Activated naive CD8-positive, alpha-beta T cell treated with anti-CD3 and anti-CD28 coated beads, Interleukin-2, amount 50 U/mL, for 24 hours (primary cell): ENCODE data around the gene PIP5K1B.

Source experiments
- ATAC-seq: fragments of 150-1000 bp; cut with Tn5 transposase; one replicate; pipeline ENCODE4 v1.10.0; 2021
- DNase-seq: peaks from one replicate; pipeline ENCODE4 v3.0.0; 2021
- H3K27ac Mint-ChIP-seq: one replicate; pipeline ENCODE4 v1.8.0; 2021; ENCODE audit warnings: mild to moderate bottlenecking, mixed read lengths
- H3K27me3 Mint-ChIP-seq: one replicate; pipeline ENCODE4 v1.8.0; 2021; ENCODE audit warnings: mixed read lengths
- H3K36me3 Mint-ChIP-seq: one replicate; pipeline ENCODE4 v1.8.0; 2021; ENCODE audit warnings: low read depth, mixed read lengths
- H3K4me1 Mint-ChIP-seq: one replicate; pipeline ENCODE4 v1.8.0; 2021; ENCODE audit warnings: mixed read lengths
- H3K4me3 Mint-ChIP-seq: one replicate; pipeline ENCODE4 v1.8.0; 2021; ENCODE audit warnings: mild to moderate bottlenecking, moderate library complexity, mixed read lengths
- H3K9me3 Mint-ChIP-seq: one replicate; pipeline ENCODE4 v1.8.0; 2021; ENCODE audit warnings: mixed read lengths

The PIP5K1B gene

GRCh38 chr9:68947842-68948569, 243.0 kb downstream of the PIP5K1B start:
- peak overlapping the region; percentile 27 for H3K4me3 Mint-ChIP-seq

GRCh38 chr9:68949271-68950000, 244.4 kb downstream of the PIP5K1B start:
- Mint-ChIP-seq H3K36me3 (no peaks in the 10 kb centered on the region), H3K4me3 (no peak overlapping the region), H3K4me1 (peaks cover 56% of the 10 kb centered on the region), H3K9me3 (no peaks in the 10 kb centered on the region), H3K27ac (peak overlapping the region; percentile 88), H3K27me3 (peaks cover 4% of the 10 kb centered on the region)
- ATAC-seq: no peak
- peak; percentile 28 for DNase-seq

More at GRCh38 chr9:68947842-68948569, 243.0 kb downstream of the PIP5K1B start:
- Mint-ChIP-seq H3K27ac (peak overlapping the region; percentile 88), H3K9me3 (no peaks in the 10 kb centered on the region), H3K4me1 (peaks cover 50% of the 10 kb centered on the region), H3K36me3 (peaks cover 1% of the 10 kb centered on the region), H3K27me3 (peaks cover 4% of the 10 kb centered on the region)
- DNase-seq: no peak
- ATAC-seq: peak; percentile 94

DNA sequence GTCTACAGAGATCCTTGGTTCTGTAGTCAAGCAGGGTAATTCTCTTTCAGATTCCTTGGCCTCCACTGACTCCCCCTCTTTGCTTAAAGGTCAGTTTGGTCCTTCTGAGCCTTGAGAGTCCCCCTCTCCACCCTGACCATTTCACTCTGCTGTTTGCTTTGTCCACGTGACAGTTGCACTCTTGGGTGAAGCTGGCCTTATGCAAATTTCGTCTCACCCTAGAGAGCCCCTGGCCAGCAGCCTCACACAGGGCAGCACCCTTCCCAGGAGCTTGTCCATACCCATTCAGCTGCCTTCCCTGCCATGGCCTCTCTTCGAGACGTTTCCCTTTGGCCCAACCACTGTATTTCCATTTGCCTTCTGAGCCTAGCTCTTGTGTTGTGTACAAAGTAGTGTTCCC, 245.1 kb downstream of the PIP5K1B start:
- DNase-seq: no peak
- Mint-ChIP-seq H3K4me3 (no peak overlapping the region), H3K9me3 (no peaks in the 10 kb centered on the region), H3K27me3 (peaks cover 4% of the 10 kb centered on the region), H3K4me1 (peaks cover 61% of the 10 kb centered on the region), H3K36me3 (no peaks in the 10 kb centered on the region), H3K27ac (peak overlapping the region; percentile 88)
- ATAC-seq: no peak

GRCh38 chr9:68950689-68951088, 245.6 kb downstream of the PIP5K1B start:
- H3K27me3 Mint-ChIP-seq: peaks cover 3% of the 10 kb centered on the region
- H3K36me3 Mint-ChIP-seq: no peaks in the 10 kb centered on the region
- H3K9me3 Mint-ChIP-seq: no peaks in the 10 kb centered on the region
- ATAC-seq (no peak), DNase-seq (no peak)
- no peak overlapping the region for H3K27ac Mint-ChIP-seq
- no peak overlapping the region for H3K4me3 Mint-ChIP-seq
- peaks cover 64% of the 10 kb centered on the region for H3K4me1 Mint-ChIP-seq

GRCh38 chr9:68951879-68952659, 247.0 kb downstream of the PIP5K1B start:
- ATAC-seq (no peak), DNase-seq (no peak)
- Mint-ChIP-seq H3K4me3 (no peak overlapping the region), H3K9me3 (peaks cover 7% of the 10 kb centered on the region), H3K27me3 (peaks cover 2% of the 10 kb centered on the region), H3K36me3 (no peaks in the 10 kb centered on the region), H3K4me1 (peaks cover 61% of the 10 kb centered on the region), H3K27ac (no peak overlapping the region)

- H3K27me3 Mint-ChIP-seq: peaks cover 2% of the 10 kb centered on the region
- no peak for DNase-seq
- H3K4me3 Mint-ChIP-seq: no peak overlapping the region
- no peak for ATAC-seq
- peak overlapping the region; percentile 33 for H3K27ac Mint-ChIP-seq
- H3K36me3 Mint-ChIP-seq: no peaks in the 10 kb centered on the region
- peaks cover 10% of the 10 kb centered on the region for H3K9me3 Mint-ChIP-seq
- peaks cover 44% of the 10 kb centered on the region for H3K4me1 Mint-ChIP-seq
Observed at GRCh38 chr9:68953771-68954170, 248.7 kb downstream of the PIP5K1B start.

DNA sequence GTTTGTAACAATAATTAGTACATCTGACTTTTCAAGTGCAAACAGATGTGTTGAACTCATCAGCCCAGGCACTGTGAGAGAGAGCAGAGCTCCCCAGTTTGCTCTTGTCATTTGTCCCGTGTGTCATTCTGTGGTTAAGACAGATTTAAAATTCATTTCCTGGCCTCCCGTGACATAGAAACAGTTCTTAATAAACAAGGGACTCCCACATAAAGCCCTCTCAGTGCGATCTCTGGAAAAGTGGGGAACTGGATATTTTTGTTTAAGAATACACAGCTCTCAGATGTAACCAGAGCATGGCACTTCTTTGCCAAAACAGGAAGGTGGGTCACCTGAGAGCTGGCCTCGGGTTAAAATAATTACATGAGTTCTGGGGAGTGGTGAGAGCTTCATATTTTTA, 250.3 kb downstream of the PIP5K1B start:
- DNase-seq (no peak), ATAC-seq (peak; percentile 78)
- Mint-ChIP-seq H3K4me1 (peaks cover 33% of the 10 kb centered on the region), H3K27ac (peak overlapping the region; percentile 74), H3K36me3 (no peaks in the 10 kb centered on the region), H3K27me3 (peaks cover 5% of the 10 kb centered on the region), H3K9me3 (peaks cover 10% of the 10 kb centered on the region), H3K4me3 (peak overlapping the region; percentile 18)

- DNase-seq (no peak), ATAC-seq (no peak)
- H3K9me3 Mint-ChIP-seq: peaks cover 10% of the 10 kb centered on the region
- H3K27ac Mint-ChIP-seq: no peak overlapping the region
- H3K36me3 Mint-ChIP-seq: no peaks in the 10 kb centered on the region
- H3K27me3 Mint-ChIP-seq: peaks cover 7% of the 10 kb centered on the region
- no peak overlapping the region for H3K4me3 Mint-ChIP-seq
- H3K4me1 Mint-ChIP-seq: peaks cover 24% of the 10 kb centered on the region
Observed at GRCh38 chr9:68957479-68957878, 252.4 kb downstream of the PIP5K1B start.

GRCh38 chr9:68961587-68961986, 256.5 kb downstream of the PIP5K1B start:
- DNase-seq: no peak
- Mint-ChIP-seq H3K36me3 (no peaks in the 10 kb centered on the region), H3K9me3 (peaks cover 8% of the 10 kb centered on the region), H3K27ac (no peak overlapping the region), H3K4me1 (no peaks in the 10 kb centered on the region), H3K27me3 (peaks cover 7% of the 10 kb centered on the region), H3K4me3 (no peak overlapping the region)
- ATAC-seq: no peak

DNA sequence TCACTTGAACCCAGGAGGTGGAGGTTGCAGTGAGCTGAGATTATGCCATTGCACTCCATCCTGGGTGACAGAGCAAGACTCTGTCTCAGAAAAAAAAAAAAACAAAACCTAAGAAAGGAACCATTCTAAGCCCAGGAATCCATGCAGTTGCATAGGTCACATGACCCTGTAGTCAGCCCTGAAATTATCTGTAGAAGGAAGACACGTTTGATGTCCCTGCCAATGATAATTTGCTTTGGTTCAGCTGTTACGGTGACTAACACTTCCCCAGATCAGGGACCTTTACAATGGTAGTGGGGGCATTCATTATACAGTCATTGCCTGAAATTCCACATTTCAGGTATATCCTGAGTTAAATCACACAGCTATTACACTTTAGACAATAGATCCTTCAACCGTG, 258.4 kb downstream of the PIP5K1B start:
- no peaks in the 10 kb centered on the region for H3K4me1 Mint-ChIP-seq
- no peak for ATAC-seq
- H3K36me3 Mint-ChIP-seq: no peaks in the 10 kb centered on the region
- no peaks in the 10 kb centered on the region for H3K9me3 Mint-ChIP-seq
- peaks cover 7% of the 10 kb centered on the region for H3K27me3 Mint-ChIP-seq
- H3K27ac Mint-ChIP-seq: no peak overlapping the region
- no peak overlapping the region for H3K4me3 Mint-ChIP-seq
- no peak for DNase-seq

- DNase-seq: no peak
- Mint-ChIP-seq H3K27me3 (peaks cover 7% of the 10 kb centered on the region), H3K4me3 (no peak overlapping the region), H3K27ac (no peak overlapping the region), H3K9me3 (no peaks in the 10 kb centered on the region), H3K4me1 (no peaks in the 10 kb centered on the region), H3K36me3 (no peaks in the 10 kb centered on the region)
- ATAC-seq: no peak
Observed at GRCh38 chr9:68964102-68964541, 259.1 kb downstream of the PIP5K1B start.

GRCh38 chr9:68964765-68965164, 259.7 kb downstream of the PIP5K1B start:
- peaks cover 7% of the 10 kb centered on the region for H3K27me3 Mint-ChIP-seq
- no peaks in the 10 kb centered on the region for H3K4me1 Mint-ChIP-seq
- ATAC-seq (no peak), DNase-seq (no peak)
- H3K27ac Mint-ChIP-seq: no peak overlapping the region
- H3K4me3 Mint-ChIP-seq: no peak overlapping the region
- H3K9me3 Mint-ChIP-seq: no peaks in the 10 kb centered on the region
- no peaks in the 10 kb centered on the region for H3K36me3 Mint-ChIP-seq

GRCh38 chr9:68966496-68966944, 261.5 kb downstream of the PIP5K1B start:
- H3K4me3 Mint-ChIP-seq: no peak overlapping the region
- no peaks in the 10 kb centered on the region for H3K9me3 Mint-ChIP-seq
- H3K36me3 Mint-ChIP-seq: peaks cover under 1% of the 10 kb centered on the region
- DNase-seq: no peak
- no peak overlapping the region for H3K27ac Mint-ChIP-seq
- H3K4me1 Mint-ChIP-seq: peaks cover 2% of the 10 kb centered on the region
- no peak for ATAC-seq
- no peaks in the 10 kb centered on the region for H3K27me3 Mint-ChIP-seq

GRCh38 chr9:68967800-68968199, 262.8 kb downstream of the PIP5K1B start:
- H3K4me1 Mint-ChIP-seq: peaks cover 8% of the 10 kb centered on the region
- ATAC-seq (no peak), DNase-seq (no peak)
- H3K27ac Mint-ChIP-seq: no peak overlapping the region
- H3K9me3 Mint-ChIP-seq: no peaks in the 10 kb centered on the region
- peaks cover 5% of the 10 kb centered on the region for H3K36me3 Mint-ChIP-seq
- no peaks in the 10 kb centered on the region for H3K27me3 Mint-ChIP-seq
- H3K4me3 Mint-ChIP-seq: no peak overlapping the region
